Stimulated activated naive B cell treated with anti-CD40 and anti-IgM and Interleukin-4, amounts not matched to agents 10 μg/mL and 1 μg/mL and 100 μg/mL, for 72 hours (primary cell): ENCODE measurements around the gene UPF3B.
A peak's percentile ranks its signal among the peaks of the same experiment; 100 is the strongest.
"Not testable (repeated sequence)": the region's sequence is repeated elsewhere in the genome, so short reads cannot be mapped to it uniquely, and the experiment has no call there.

Experiments used
- ATAC-seq, 2 donors: fragments of 150-1000 bp; cut with Tn5 transposase; replicated peaks; 2 replicates each; pipeline ENCODE4 v1.10.0; 2021; ENCODE audit warnings: moderate library complexity in 1 of 2
- DNase-seq: peaks from one replicate; pipeline ENCODE4 v3.0.0; 2021
- H3K27ac Mint-ChIP-seq: one replicate; pipeline ENCODE4 v1.8.0; 2022; ENCODE audit warnings: mild to moderate bottlenecking, mixed read lengths
- H3K27me3 Mint-ChIP-seq, 2 donors: one replicate each; pipeline ENCODE4 v1.8.0; 2022; ENCODE audit warnings: mixed read lengths in 2 of 2
- H3K36me3 Mint-ChIP-seq, 2 donors: one replicate each; pipeline ENCODE4 v1.8.0; 2022; ENCODE audit warnings: mixed read lengths in 2 of 2, mild to moderate bottlenecking in 1 of 2
- H3K4me1 Mint-ChIP-seq, 2 donors: one replicate each; pipeline ENCODE4 v1.8.0; 2022; ENCODE audit warnings: mixed read lengths in 2 of 2, mild to moderate bottlenecking in 1 of 2
- H3K4me3 Mint-ChIP-seq, 2 donors: one replicate each; pipeline ENCODE4 v1.8.0; 2022; ENCODE audit warnings: mild to moderate bottlenecking in 2 of 2, mixed read lengths in 2 of 2, moderate library complexity in 1 of 2
- H3K9me3 Mint-ChIP-seq, 2 donors: one replicate each; pipeline ENCODE4 v1.8.0; 2022; ENCODE audit warnings: mixed read lengths in 2 of 2, mild to moderate bottlenecking in 1 of 2

The UPF3B gene, protein sequence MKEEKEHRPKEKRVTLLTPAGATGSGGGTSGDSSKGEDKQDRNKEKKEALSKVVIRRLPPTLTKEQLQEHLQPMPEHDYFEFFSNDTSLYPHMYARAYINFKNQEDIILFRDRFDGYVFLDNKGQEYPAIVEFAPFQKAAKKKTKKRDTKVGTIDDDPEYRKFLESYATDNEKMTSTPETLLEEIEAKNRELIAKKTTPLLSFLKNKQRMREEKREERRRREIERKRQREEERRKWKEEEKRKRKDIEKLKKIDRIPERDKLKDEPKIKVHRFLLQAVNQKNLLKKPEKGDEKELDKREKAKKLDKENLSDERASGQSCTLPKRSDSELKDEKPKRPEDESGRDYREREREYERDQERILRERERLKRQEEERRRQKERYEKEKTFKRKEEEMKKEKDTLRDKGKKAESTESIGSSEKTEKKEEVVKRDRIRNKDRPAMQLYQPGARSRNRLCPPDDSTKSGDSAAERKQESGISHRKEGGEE

DNA sequence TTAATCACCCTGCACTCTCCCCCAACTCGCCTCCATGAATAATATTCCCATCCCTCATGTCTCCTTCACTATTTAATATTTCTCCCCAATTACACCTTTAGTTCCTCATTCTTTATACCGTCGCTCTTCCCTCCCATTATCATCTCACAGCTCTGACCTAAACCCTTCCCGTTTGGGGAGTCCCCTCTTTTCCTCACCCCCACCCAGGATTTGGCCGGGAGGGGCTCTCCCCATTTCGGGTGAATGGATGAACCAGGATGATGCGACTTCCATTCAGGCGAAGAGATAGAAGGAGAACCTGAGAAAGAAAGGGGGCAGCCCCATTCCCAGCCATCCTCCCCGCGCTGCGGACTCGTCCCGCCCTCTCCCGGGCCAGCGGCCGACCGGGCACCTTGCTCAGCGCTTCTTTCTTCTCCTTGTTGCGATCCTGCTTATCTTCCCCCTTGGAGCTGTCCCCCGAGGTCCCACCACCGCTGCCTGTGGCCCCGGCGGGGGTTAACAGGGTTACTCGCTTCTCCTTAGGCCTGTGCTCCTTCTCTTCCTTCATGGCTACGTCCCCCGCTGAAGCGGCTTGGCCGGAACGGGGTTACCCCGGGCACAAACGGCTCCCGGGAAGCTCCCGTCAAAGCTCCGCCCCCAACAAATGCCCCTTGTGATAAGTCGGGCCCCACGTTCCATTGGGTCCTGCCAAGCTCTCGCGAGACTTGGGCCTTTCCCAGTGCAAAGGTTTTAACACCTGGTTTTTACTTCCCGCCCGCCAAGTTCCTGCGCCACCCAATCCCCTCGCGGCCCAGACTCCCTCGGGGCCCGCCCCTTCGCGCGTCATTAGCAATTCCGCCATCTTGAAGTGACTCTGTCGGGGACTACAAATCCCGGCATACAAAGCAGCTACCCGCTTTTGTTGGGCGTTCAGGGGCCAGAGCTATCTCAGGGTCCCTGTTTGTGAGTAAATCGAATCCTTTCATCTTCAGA lies at the start of gene UPF3B:
Gene UPF3B, minus strand, starts transcription at position 582 of the 972 bp plus-strand sequence. Its CDS starts 35 bp downstream, at position 547.
- peak within 1 kb of the TSS; percentile 99 for H3K27ac Mint-ChIP-seq
- peaks cover 3 to 8% of the 10 kb centered on the region in 2 donors for H3K36me3 Mint-ChIP-seq
- peak within 1 kb of the TSS; percentile 95 to 99 for H3K4me3 Mint-ChIP-seq
- H3K4me1 Mint-ChIP-seq = peaks cover 0 to 4% of the 10 kb centered on the region in 2 donors
- ATAC-seq (peak; percentile 95 to 98), DNase-seq (peak; percentile 92)
- no peaks in the 10 kb centered on the region for H3K27me3 Mint-ChIP-seq
- H3K9me3 Mint-ChIP-seq = no peaks in the 10 kb centered on the region

DNA sequence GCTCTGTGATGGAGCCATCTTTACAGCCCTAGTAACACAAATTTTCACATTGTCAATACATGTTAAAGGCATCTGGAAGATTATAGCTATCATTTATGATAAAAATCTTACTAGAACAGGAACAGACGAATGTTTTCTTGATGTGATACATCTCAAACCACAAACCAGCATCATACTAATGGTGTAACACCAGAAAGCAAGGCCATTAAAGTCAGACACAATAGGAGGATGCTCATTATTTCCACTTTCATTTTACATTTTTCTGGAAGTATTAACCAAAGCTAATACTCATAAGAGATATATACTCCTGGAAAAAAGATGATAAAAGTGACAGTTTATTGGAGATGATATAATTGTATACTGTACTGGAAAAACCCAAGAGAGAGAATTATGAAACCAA lies 48.2 kb upstream of the UPF3B start:
- no peaks in the 10 kb centered on the region for H3K9me3 Mint-ChIP-seq
- H3K4me3 Mint-ChIP-seq = no peak overlapping the region
- no peak overlapping the region for H3K27ac Mint-ChIP-seq
- peaks cover 0 to 9% of the 10 kb centered on the region in 2 donors for H3K27me3 Mint-ChIP-seq
- H3K4me1 Mint-ChIP-seq = peaks cover 3 to 5% of the 10 kb centered on the region in 2 donors
- no peak for DNase-seq
- H3K36me3 Mint-ChIP-seq = no peaks in the 10 kb centered on the region
- ATAC-seq = no peak

DNA sequence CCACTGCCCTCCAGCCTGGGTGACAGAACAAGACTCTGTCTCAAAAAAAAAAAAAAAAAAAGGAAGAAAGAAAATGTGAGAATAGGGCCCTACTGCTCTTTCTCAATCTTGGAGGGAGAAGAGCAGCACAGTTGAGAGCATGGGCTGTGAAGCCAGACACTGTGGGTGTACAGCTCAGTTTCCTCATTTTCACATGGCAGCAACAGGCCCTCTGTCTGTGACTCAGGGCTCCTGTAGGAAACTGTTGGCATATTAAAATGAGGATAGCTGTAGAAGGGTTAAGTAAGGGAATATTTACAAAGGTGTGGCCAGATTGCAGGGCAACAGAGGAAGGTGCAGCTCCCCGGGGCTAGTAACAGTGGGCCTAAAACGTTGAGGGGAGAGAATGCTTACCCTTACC lies 46.4 kb upstream of the UPF3B start:
- DNase-seq (no peak), ATAC-seq (peak; percentile 72 to 85)
- peaks cover 3 to 5% of the 10 kb centered on the region in 2 donors for H3K4me1 Mint-ChIP-seq
- no peaks in the 10 kb centered on the region for H3K9me3 Mint-ChIP-seq
- no peak overlapping the region for H3K27ac Mint-ChIP-seq
- no peaks in the 10 kb centered on the region for H3K36me3 Mint-ChIP-seq
- peaks cover 0 to 4% of the 10 kb centered on the region in 2 donors for H3K27me3 Mint-ChIP-seq
- H3K4me3 Mint-ChIP-seq = no peak overlapping the region

DNA sequence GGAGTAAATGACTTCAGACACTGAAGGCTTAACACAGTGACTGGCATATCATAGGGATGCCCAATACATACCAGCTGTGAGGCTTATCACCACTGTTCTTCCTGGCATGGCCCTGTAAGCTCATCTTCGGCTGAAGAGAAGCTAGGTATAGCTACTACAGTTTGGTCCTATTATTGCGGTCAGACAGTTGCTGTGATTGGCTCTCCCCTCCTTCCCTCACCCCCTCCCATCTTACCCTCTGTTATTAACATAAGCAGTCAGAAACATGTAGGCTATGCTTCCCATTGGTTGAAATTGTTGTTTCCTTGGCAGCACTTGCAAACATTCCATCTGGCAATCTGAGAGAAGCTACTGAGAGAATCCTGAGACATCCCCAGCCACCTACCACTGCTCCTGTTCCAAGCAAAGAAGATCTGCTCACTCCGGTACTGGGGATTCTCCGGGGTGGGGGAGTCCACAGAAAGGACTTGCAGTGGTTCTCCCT lies 43.1 kb upstream of the UPF3B start, which contains the start of gene AKAP14:
Gene AKAP14, plus strand, starts transcription at position 51 of the 484 bp plus-strand sequence. CDS start 7,331 bp downstream, outside the sequence.
- H3K36me3 Mint-ChIP-seq = no peaks in the 10 kb centered on the region
- no peak within 1 kb of the TSS for H3K4me3 Mint-ChIP-seq
- DNase-seq (no peak), ATAC-seq (no peak)
- peaks cover 3 to 5% of the 10 kb centered on the region in 2 donors for H3K4me1 Mint-ChIP-seq
- no peak within 1 kb of the TSS for H3K27ac Mint-ChIP-seq
- H3K9me3 Mint-ChIP-seq = no peaks in the 10 kb centered on the region
- peaks cover 0 to 4% of the 10 kb centered on the region in 2 donors for H3K27me3 Mint-ChIP-seq

DNA sequence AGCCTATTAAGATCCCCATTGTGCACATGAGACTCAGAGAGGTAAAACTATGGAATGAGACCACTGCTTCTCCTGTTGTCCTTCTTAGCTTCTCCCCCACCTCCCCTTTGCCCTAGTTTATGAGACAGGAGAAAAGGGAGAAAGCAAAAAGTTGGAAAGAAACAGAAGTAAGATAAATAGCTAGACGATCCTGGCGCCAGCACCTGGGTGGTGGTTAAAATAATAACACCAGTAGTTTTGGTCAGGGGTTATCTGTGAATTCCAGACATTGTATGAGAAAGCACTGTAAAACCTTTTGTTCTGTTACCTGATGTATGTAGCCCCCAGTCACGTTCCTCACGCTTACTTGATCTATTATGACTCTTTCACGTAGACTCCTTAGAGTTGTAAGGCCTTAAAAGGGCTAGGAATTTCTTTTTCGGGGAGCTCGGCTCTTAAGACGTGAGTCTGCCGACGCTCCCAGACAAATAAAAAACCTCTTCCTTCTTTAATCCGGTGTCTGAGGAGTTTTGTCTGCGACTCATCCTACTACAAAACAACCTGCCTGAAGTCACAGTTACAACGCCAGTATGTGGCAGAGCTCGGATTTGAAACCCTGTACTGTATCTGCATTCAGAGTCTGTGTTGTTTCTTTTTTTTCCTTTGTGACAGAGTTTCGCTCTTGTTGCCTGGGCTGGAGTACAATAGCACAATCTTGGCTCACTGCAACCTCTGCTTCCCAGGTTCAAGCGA lies 39.4 kb upstream of the UPF3B start:
- H3K36me3 Mint-ChIP-seq, H3K4me1 Mint-ChIP-seq, H3K4me3 Mint-ChIP-seq, DNase-seq, ATAC-seq, H3K27me3 Mint-ChIP-seq, H3K27ac Mint-ChIP-seq, H3K9me3 Mint-ChIP-seq: not testable (repeated sequence)

DNA sequence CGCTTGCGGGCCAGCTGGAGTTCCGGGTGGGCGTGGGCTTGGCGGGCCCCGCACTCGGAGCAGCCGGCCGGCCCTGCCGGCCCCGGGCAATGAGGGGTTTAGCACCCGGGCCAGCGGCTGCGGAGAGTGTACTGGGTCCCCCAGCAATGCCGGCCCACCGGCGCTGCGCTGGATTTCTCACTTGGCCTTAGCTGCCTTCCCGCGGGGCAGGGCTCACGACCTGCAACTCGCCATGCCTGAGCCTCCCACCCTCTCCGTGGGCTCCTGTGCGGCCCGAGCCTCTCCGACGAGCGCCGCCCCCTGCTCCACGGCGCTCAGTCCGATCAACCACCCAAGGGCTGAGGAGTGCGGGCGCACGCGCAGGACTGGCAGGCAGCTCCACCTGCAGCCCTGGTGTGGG lies 37.9 kb upstream of the UPF3B start:
- H3K27me3 Mint-ChIP-seq, H3K9me3 Mint-ChIP-seq, H3K4me3 Mint-ChIP-seq, DNase-seq, H3K27ac Mint-ChIP-seq, H3K4me1 Mint-ChIP-seq, H3K36me3 Mint-ChIP-seq, ATAC-seq: not testable (repeated sequence)

DNA sequence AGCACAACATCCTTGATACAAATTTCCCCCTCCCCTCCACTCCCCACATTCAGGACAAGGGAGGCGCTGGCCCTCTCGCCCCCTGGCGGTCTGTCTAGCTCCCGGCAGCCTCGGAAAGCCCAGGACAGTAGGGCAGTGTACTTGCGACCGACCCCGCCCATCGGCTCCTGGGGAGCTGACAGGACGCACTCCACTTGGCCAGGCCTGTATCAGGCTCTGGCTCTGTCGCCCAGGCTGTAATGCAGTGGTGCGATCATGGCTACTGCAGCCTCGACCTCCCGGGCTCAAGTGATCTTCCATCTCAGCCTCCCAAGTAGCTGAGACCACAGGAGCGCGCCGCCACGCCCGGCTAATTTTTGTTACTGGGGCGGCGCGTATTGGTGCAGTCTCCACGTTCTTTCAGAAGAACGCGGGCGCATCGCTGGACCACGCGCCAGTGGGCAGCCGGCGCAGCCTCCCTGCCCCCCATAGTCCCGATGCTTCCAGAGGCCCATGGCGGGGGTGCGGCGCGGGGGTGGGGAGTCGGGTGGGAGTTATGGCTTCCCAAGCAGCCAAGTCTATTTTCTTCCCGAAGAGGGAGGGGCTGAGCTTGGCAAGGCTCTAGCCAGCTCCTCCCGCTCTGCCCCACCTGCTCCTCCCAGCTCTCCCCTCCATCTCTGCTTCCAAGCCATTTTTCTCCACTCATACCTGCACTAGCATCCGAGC lies 35.1 kb upstream of the UPF3B start:
- Mint-ChIP-seq H3K27me3 (peaks cover 0 to 5% of the 10 kb centered on the region in 2 donors), H3K36me3 (no peaks in the 10 kb centered on the region), H3K27ac (no peak overlapping the region)

DNA sequence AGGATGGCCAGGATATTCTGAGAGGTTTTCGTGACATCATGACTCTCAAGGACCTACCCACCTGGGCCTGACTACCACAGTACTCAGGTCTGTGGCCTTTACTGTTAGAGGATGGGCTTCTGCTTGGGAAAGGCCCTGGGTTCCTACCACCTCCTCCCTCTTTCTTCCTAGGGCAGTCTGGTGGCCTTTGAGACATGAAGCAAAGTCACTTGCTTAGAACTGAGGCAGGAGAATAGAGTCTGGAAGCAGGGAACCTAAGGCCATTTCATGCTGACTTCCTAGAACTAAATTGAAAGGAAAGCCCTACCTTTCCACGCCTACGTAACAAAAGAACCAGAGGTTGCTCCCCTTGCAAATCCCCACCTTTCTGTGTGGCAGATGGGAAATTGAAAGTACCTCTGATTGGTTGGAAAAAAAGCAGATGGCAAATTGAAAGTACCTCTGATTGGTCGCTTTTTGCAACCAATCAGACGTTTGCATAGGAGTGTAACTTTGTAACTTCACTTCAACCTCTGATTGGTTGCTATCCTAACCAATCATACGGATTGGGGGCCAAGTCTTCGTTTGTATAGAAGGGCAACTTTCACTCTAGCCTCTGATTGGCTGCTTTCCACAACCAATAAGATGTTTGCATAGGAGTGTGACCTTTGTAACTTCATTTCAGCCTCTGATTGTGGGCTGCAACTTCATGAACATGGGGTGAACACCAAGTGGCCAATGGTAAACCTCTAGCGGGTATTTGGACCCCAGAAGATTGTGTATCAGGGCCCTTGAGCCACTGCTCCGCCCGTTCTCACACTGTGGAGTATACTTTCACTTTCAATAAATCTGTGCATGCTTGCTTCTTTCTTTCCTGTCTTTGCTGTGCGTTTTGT lies 33.0 kb upstream of the UPF3B start:
- ATAC-seq = no peak
- Mint-ChIP-seq H3K4me1 (peaks cover 0 to 2% of the 10 kb centered on the region in 2 donors), H3K4me3 (no peak overlapping the region), H3K36me3 (no peaks in the 10 kb centered on the region), H3K27ac (no peak overlapping the region), H3K9me3 (no peaks in the 10 kb centered on the region), H3K27me3 (peaks cover 0 to 5% of the 10 kb centered on the region in 2 donors)
- DNase-seq = no peak

More for the DNA sequence above, 35.1 kb upstream of the UPF3B start:
- peak overlapping the region; percentile 61 to 75 for H3K4me3 Mint-ChIP-seq
- DNase-seq = peak; percentile 51
- H3K9me3 Mint-ChIP-seq = no peaks in the 10 kb centered on the region
- H3K4me1 Mint-ChIP-seq = peaks cover 0 to 1% of the 10 kb centered on the region in 2 donors
- ATAC-seq = peak; percentile 94 to 95

DNA sequence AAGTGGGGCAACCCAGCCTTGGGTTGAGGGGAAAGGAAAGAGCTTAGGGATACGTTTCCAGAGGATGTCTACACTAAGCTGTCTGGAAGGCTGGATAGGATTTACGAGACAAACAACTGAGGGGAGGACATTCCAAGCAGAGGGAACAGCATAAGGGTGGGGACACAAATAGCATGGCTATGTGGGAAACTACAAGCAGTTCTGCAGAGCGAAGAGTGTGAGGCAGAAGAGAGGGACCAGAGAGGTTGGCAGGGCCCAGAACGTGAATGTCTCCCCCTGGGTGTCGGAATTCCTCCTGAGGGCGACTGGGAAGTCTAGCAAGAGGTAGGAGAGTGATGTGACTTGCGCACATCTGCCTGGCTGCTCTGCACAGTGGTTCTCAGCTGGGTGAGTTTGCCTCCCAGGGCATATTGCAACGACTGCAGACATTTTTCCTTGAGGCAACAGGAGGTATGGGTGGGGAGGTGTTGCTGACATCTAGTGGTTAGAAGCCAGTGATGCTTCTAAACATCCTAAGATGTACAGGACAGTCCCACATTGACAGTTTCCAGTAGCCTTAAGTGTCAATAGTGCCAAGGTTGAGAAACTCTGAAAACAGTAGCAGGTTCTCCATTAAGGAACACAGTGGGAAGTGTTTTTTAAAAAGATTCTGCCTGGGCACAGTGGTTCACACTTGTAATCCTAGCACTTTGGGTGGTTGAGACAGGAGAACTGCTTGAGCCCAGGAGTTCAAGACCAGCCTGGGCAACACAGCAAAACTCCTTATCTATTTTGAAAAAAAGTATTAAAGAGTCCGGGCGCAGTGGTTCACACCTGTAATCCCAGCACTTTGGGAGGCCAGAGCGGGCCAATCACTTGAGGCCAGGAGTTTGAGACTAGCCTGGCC lies 28.0 kb upstream of the UPF3B start:
- peak; percentile 15 for DNase-seq
- Mint-ChIP-seq H3K4me1 (peaks cover 6 to 8% of the 10 kb centered on the region in 2 donors), H3K9me3 (no peaks in the 10 kb centered on the region), H3K27ac (peak overlapping the region; percentile 59), H3K36me3 (peaks cover 4 to 8% of the 10 kb centered on the region in 2 donors), H3K27me3 (no peaks in the 10 kb centered on the region), H3K4me3 (no peak overlapping the region)
- ATAC-seq = peak; percentile 90 to 97

DNA sequence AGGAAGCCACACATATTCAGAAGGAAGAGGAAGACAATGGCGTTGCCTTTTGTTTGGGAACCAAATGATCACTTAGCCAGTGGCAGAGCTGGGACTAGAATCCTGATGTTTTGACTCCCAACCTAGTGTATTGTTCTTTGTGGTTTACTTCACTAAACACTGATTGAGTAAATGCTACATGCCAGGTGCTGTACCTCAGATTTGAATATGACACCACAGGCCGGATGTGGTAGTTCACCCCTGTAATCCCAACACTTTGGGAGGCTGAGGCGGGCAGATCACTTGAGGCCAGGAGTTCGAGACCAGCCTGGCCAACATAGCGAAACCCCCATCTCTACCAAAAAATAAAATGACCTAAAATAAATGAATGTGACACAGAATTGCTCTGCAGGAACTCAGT lies 27.3 kb upstream of the UPF3B start:
- Mint-ChIP-seq H3K27ac (peak overlapping the region; percentile 59), H3K4me3 (no peak overlapping the region), H3K4me1 (peaks cover 6 to 8% of the 10 kb centered on the region in 2 donors), H3K36me3 (peaks cover 4 to 8% of the 10 kb centered on the region in 2 donors), H3K27me3 (no peaks in the 10 kb centered on the region), H3K9me3 (no peaks in the 10 kb centered on the region)
- DNase-seq (no peak), ATAC-seq (no peak)

DNA sequence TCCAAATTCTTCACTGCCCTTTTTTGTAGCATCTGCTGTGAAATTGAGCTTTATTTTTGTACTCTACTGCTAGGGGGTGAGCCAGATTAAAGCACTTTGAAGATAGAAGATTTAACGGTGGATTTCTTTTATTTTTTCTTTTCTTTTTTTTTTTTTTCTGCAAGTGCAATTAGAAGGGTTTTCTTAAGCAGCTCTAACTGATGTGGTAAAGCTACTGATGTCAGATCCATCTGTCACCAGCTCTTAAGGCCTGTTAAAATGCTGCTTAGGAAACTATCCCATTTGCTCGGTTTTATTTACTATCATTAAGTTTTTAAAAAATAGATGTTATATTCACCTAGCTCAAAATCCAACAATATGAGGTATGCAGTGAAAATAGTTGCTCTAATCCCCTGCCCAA lies 26.0 kb upstream of the UPF3B start:
- Mint-ChIP-seq H3K4me1 (peaks cover 6 to 8% of the 10 kb centered on the region in 2 donors), H3K36me3 (peaks cover 4 to 8% of the 10 kb centered on the region in 2 donors), H3K27ac (no peak overlapping the region), H3K9me3 (no peaks in the 10 kb centered on the region), H3K4me3 (no peak overlapping the region), H3K27me3 (no peaks in the 10 kb centered on the region)
- DNase-seq (no peak), ATAC-seq (no peak)
